Caki2 (cell line): ENCODE measurements around the gene CLK1. TPM values are rescaled to one million over a fixed set of nuclear protein-coding genes. Genes with fewer than 3 reads are reported as not detected.
"Not testable (repeated sequence)": the region's sequence is repeated elsewhere in the genome, so short reads cannot be mapped to it uniquely, and the experiment has no call there.

Source experiments
- DNase-seq: peaks from one replicate; pipeline ENCODE4 v3.0.0-alpha.2; 2015; ENCODE audit warnings: low read depth
- in situ Hi-C: cut with HindIII; loops from 2 replicates; pipeline ENCODE4 v1.10.0; 2016; ENCODE audit warnings: low sequenced_read_pairs, low pct_unique_long_range_greater_than_20kb, mixed read lengths
- total RNA-seq: library from RNA; depleted of rRNA; stranded (reverse); fragments of >200 nt; shearing (Covaris generic); gene quantifications from 2 replicates; pipeline ENCODE4 v1.2.3, GENCODE V29; 2014; ENCODE audit warnings: low replicate concordance; rRNA removed

The CLK1 gene
- total RNA-seq, 1 experiment from 2014 or later, result 30.8 TPM

- no peak for DNase-seq
- in situ Hi-C loops, result no loop called here
Observed at GRCh38 chr2:200820573-200821234, 43.8 kb downstream of the CLK1 start.

- in situ Hi-C loops, result not testable (repeated sequence)
Observed at GRCh38 chr2:200818732-200819131, 45.7 kb downstream of the CLK1 start.

GRCh38 chr2:200814917-200815316 is 49.5 kb downstream of the CLK1 start:
- DNase-seq, result no peak
- in situ Hi-C loops, result no loop called here

More at GRCh38 chr2:200818732-200819131, 45.7 kb downstream of the CLK1 start:
- peak; percentile 38 for DNase-seq

GRCh38 chr2:200814276-200814815 is 50.1 kb downstream of the CLK1 start:
- in situ Hi-C loops, result no loop called here
- no peak for DNase-seq

- in situ Hi-C loops, result no loop called here
- peak; percentile 76 for DNase-seq
Observed at GRCh38 chr2:200812122-200813022, 52.1 kb downstream of the CLK1 start.

- DNase-seq, result peak; percentile 97
- in situ Hi-C loops, result no loop called here
Observed at GRCh38 chr2:200811333-200812121, 52.9 kb downstream of the CLK1 start, which contains the start of gene BZW1. BZW1 (plus strand) TSS chr2:200811910; CDS start chr2:200813218, 1,308 bp downstream.

- in situ Hi-C loops, result no loop called here
- DNase-seq, result no peak
Observed at GRCh38 chr2:200810998-200811332, 53.5 kb downstream of the CLK1 start.

GRCh38 chr2:200810252-200810997 is 54.0 kb downstream of the CLK1 start:
- DNase-seq, result peak; percentile 55
- in situ Hi-C loops, result no loop called here

GRCh38 chr2:200809506-200810251 is 54.8 kb downstream of the CLK1 start:
- DNase-seq, result no peak
- in situ Hi-C loops, result no loop called here

Other genes with a start within 250 kb of the CLK1 start
- gene BZW1, start 52.7 kb downstream of the CLK1 start, total RNA-seq, result 459 and 596 TPM in 2 replicates
- 68.3 and 78.8 TPM in 2 replicates for gene PPIL3, start 24.4 kb upstream of the CLK1 start, total RNA-seq
- gene NIF3L1, start 24.7 kb upstream of the CLK1 start, total RNA-seq, result 57.7 and 87.3 TPM in 2 replicates
- gene ORC2, start 99.0 kb upstream of the CLK1 start, total RNA-seq, result 12.9 and 20.9 TPM in 2 replicates
- gene HYCC2, start 207.0 kb upstream of the CLK1 start, total RNA-seq, result 0.70 and 2.8 TPM in 2 replicates
- gene NDUFB3, start 207.3 kb upstream of the CLK1 start, total RNA-seq, result 210 and 256 TPM in 2 replicates